Activated CD4-positive, alpha-beta memory T cell treated with anti-CD3 and anti-CD28 coated beads for 36 hours (primary cell): ENCODE results near the gene MED12L. TPM values are rescaled to one million over a fixed set of nuclear protein-coding genes. Genes with fewer than 3 reads are reported as not detected.
A peak's percentile ranks its signal among the peaks of the same experiment; 100 is the strongest.

Experiments
- CTCF ChIA-PET: fragments of 350-600 bp; sonication (Branson Sonifier 250); formaldehyde crosslinking; loops from one replicate; lab custom pipeline; 2021; ENCODE audit warnings: antibody characterized with exemption, inconsistent platforms; lab: Charles Lee
- POLR2A ChIA-PET: fragments of 350-600 bp; sonication (Branson Sonifier 250); formaldehyde crosslinking; loops from one replicate; lab custom pipeline; 2021; ENCODE audit warnings: antibody characterized with exemption; lab: Charles Lee
- DNase-seq: peaks from one replicate; pipeline ENCODE4 v3.0.0-alpha.2; 2020
- H3K27ac Mint-ChIP-seq: one replicate; pipeline ENCODE4 v1.8.0; 2021; ENCODE audit warnings: mixed read lengths
- H3K27me3 Mint-ChIP-seq: one replicate; pipeline ENCODE4 v1.8.0; 2021; ENCODE audit warnings: mixed read lengths
- H3K36me3 Mint-ChIP-seq: one replicate; pipeline ENCODE4 v1.8.0; 2021; ENCODE audit warnings: mixed read lengths
- H3K4me1 Mint-ChIP-seq: one replicate; pipeline ENCODE4 v1.8.0; 2021; ENCODE audit warnings: low read depth, mixed read lengths
- H3K4me3 Mint-ChIP-seq: one replicate; pipeline ENCODE4 v1.8.0; 2021; ENCODE audit warnings: mild to moderate bottlenecking, mixed read lengths
- H3K9me3 Mint-ChIP-seq: one replicate; pipeline ENCODE4 v1.8.0; 2021; ENCODE audit warnings: mixed read lengths
- intact Hi-C: fragments of 100-400 bp; cut with micrococcal nuclease; formaldehyde crosslinking; loops from one replicate; pipeline ENCODE4 v1.15.1; 2023
- total RNA-seq, 2 experiments: library from RNA; stranded (reverse); gene quantifications; one replicate each; pipeline ENCODE4 v1.2.3, GENCODE V29; 2021

MED12L gene
- total RNA-seq, 2 experiments from 2014 or later = 1.5 TPM

GRCh38 chr3:151218136-151218535, 132.7 kb downstream of the MED12L start:
- no peak for DNase-seq
- Mint-ChIP-seq H3K4me1 (peaks cover 19% of the 10 kb centered on the region), H3K9me3 (peaks cover 20% of the 10 kb centered on the region), H3K36me3 (peaks cover 10% of the 10 kb centered on the region), H3K27ac (no peak overlapping the region), H3K4me3 (no peak overlapping the region), H3K27me3 (no peaks in the 10 kb centered on the region)
- POLR2A ChIA-PET = no interaction called here
- intact Hi-C loops = no loop called here
- CTCF ChIA-PET = interaction anchor here (0.8 to 2.1 kb wide), 5 partner anchors 10 to 71 kb away, joined by 3 to 12 read pairs (median 4); no protein-coding TSS in a partner anchor

- Mint-ChIP-seq H3K9me3 (peaks cover 20% of the 10 kb centered on the region), H3K27ac (no peak overlapping the region), H3K36me3 (peaks cover 10% of the 10 kb centered on the region), H3K4me3 (no peak overlapping the region), H3K4me1 (peaks cover 18% of the 10 kb centered on the region), H3K27me3 (no peaks in the 10 kb centered on the region)
- ChIA-PET POLR2A (interaction anchor here (0.5 to 1.0 kb wide), 2 partner anchors 392 to 1001 kb away, joined by 3 read pairs; no protein-coding TSS in a partner anchor), CTCF (interaction anchor here (0.8 to 1.6 kb wide), 5 partner anchors 9 to 36 kb away, joined by 3 to 6 read pairs (median 5); no protein-coding TSS in a partner anchor)
- intact Hi-C loops = no loop called here
- DNase-seq = no peak
Measured at GRCh38 chr3:151219056-151219455, 133.6 kb downstream of the MED12L start.

DNA sequence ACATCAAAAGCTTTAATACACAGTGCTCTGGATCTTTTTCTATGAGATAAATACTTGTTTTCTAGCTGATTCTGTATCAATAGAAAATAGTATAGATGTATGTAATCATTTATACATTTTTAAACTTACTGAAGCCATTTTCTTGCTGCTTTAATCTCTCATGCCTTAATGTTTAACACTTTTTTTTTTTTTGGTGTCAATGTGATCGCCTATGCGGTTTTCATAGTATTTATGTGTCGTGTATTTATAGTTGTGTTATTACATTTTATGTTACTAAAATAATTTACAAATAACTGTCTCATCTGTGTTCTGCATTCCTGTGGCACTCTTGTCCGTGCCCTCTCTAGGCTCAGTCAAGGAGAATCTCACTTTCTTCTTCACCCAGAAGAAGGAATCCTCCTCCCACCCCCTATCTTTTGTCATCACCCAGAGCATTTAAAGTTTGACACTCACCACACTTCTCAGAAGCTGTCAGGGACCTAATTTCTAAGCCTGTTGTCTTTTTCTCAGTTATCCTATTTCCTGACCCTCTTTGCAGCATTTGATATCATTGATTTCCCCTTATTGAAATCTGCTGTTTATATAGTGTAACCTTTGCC, 138.9 kb downstream of the MED12L start:
- ChIA-PET CTCF (interaction anchor here (0.5 to 7.1 kb wide), 7 partner anchors 17 to 615 kb away, joined by 3 to 155 read pairs (median 4); partner anchors contain the start of gene P2RY14), POLR2A (interaction anchor here (0.7 to 2.3 kb wide), 4 partner anchors 13 to 53 kb away, joined by 4 to 11 read pairs (median 6); no protein-coding TSS in a partner anchor)
- intact Hi-C loops = no loop called here

DNA sequence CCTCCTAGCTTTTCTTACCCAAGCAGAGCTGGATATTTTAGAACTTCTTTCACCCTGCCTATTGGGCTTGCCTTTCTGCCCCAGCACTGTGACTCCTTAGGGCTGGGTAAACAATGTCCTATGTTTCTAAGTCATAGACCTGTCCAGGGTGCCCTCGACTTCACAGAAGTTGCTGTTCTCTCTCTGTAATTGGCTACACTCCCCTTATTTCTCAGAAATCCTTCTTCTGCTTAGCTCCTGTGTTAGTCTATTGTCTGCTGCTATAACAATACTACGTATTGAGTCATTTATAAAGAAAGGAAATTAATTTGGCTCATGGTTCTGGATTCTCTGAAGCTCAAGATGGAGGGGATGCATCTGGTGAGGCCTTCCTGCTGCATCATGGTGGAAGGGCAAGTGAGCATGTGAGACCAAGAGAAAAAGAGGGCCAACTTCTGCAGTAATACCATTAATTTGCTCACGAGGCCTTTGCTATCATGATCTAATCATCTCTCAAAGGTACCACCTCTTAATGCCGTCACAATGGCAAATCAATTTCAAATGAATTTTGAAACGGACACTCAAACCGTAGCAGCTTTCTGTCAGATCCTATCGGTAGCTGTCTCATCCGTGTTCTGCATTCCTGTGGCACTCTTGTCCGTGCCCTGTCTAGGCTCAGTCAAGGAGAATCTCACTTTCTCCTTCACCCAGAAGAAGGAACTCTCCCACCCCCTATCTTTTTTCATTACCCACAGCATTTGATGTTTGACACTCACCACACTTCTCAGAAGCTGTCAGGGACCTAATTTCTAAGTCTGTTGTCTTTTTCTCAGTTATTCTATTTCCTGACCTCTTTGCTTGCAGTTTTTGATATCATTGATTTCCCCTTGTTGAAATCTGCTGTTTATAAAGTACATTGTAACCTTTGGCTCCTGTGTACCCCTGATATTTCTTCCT, 139.8 kb downstream of the MED12L start:
- H3K27me3 Mint-ChIP-seq = no peaks in the 10 kb centered on the region
- H3K27ac Mint-ChIP-seq = peak overlapping the region; percentile 80
- CTCF ChIA-PET = interaction anchor here (0.8 to 7.1 kb wide), 9 partner anchors 13 to 79 kb away, joined by 3 to 155 read pairs (median 18); partner anchors contain the start of gene P2RY14
- intact Hi-C loops = loop anchor here (5.0 kb wide), 2 partner anchors 33 to 212 kb away; no protein-coding TSS in a partner anchor
- H3K4me3 Mint-ChIP-seq = no peak overlapping the region
- POLR2A ChIA-PET = interaction anchor here (0.8 to 2.3 kb wide), 6 partner anchors 15 to 80 kb away, joined by 3 to 7 read pairs (median 4); partner anchors contain the start of gene GPR171
- peaks cover 20% of the 10 kb centered on the region for H3K9me3 Mint-ChIP-seq
- peaks cover 43% of the 10 kb centered on the region for H3K4me1 Mint-ChIP-seq
- no peak for DNase-seq
- peaks cover 10% of the 10 kb centered on the region for H3K36me3 Mint-ChIP-seq

More for the DNA sequence above, 138.9 kb downstream of the MED12L start:
- Mint-ChIP-seq H3K9me3 (peaks cover 20% of the 10 kb centered on the region), H3K36me3 (peaks cover 10% of the 10 kb centered on the region), H3K27me3 (no peaks in the 10 kb centered on the region), H3K4me1 (peaks cover 43% of the 10 kb centered on the region), H3K4me3 (no peak overlapping the region), H3K27ac (peak overlapping the region; percentile 15)
- DNase-seq = no peak

DNA sequence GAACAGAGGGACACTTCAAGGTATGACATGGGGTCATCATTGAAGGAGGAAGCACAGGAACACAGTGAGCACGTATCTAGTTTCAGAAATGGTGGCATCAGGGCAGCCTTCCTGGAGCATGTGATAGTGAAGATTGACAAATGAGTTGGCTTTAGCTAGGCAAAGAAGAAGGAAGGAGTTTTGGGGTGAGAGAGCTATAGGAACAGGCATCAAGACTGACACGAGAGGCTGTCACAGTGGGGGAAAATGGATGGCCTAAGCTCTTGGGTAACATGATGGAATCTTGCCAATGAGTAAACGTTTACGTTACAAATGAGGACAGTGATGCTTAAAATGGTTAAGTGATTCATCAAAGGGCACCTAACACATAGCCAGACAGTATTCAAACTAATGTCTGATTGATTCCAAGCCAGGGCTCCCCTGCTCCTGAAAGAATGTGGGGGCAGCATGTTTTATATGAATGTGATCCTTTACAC, 140.7 kb downstream of the MED12L start:
- H3K27me3 Mint-ChIP-seq = no peaks in the 10 kb centered on the region
- peaks cover 52% of the 10 kb centered on the region for H3K4me1 Mint-ChIP-seq
- intact Hi-C loops = loop anchor here (2.0 to 5.0 kb wide), 4 partner anchors 34 to 211 kb away; no protein-coding TSS in a partner anchor
- peaks cover 12% of the 10 kb centered on the region for H3K9me3 Mint-ChIP-seq
- CTCF ChIA-PET = interaction anchor here (0.6 to 7.1 kb wide), 14 partner anchors 14 to 118 kb away, joined by 3 to 155 read pairs (median 14); partner anchors contain the start of gene P2RY14
- H3K36me3 Mint-ChIP-seq = peaks cover 4% of the 10 kb centered on the region
- H3K4me3 Mint-ChIP-seq = no peak overlapping the region
- peak overlapping the region; percentile 80 for H3K27ac Mint-ChIP-seq
- POLR2A ChIA-PET = interaction anchor here (1.0 to 2.3 kb wide), 4 partner anchors 16 to 25 kb away, joined by 3 to 7 read pairs (median 6); partner anchors contain the start of gene GPR171
- peak; percentile 45 for DNase-seq

DNA sequence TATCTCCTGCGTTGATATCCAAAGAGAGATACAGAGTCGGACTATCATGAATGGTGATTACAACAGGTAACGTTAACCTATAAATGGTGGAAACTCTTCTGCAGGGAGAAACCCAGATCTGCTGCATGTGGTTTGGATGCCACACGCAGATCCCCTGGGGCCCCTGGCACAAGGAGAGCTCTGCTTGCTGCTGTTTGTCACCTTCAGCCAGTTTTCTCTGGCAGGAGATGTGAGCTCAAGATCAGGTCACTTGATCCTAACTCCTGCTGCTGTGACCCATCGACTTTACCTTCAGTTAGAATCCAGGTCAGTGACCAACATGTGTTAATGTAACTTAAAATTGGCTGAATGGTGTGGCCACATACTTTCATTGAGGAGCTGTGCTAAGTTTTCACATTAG, 141.4 kb downstream of the MED12L start:
- peaks cover 10% of the 10 kb centered on the region for H3K9me3 Mint-ChIP-seq
- H3K27me3 Mint-ChIP-seq = no peaks in the 10 kb centered on the region
- H3K36me3 Mint-ChIP-seq = peaks cover 4% of the 10 kb centered on the region
- intact Hi-C loops = loop anchor here (1.0 to 5.0 kb wide), 11 partner anchors 18 to 691 kb away; partner anchors contain the start of gene P2RY14
- ChIA-PET CTCF (interaction anchor here (0.6 to 7.1 kb wide), 20 partner anchors 17 to 611 kb away, joined by 3 to 155 read pairs (median 15); partner anchors contain the start of genes GPR87 and P2RY14), POLR2A (interaction anchor here (1.0 to 2.3 kb wide), 4 partner anchors 21 to 57 kb away, joined by 3 to 7 read pairs (median 6); partner anchors contain the start of gene GPR171)
- no peak for DNase-seq
- H3K4me1 Mint-ChIP-seq = peaks cover 52% of the 10 kb centered on the region
- no peak overlapping the region for H3K4me3 Mint-ChIP-seq
- no peak overlapping the region for H3K27ac Mint-ChIP-seq

DNA sequence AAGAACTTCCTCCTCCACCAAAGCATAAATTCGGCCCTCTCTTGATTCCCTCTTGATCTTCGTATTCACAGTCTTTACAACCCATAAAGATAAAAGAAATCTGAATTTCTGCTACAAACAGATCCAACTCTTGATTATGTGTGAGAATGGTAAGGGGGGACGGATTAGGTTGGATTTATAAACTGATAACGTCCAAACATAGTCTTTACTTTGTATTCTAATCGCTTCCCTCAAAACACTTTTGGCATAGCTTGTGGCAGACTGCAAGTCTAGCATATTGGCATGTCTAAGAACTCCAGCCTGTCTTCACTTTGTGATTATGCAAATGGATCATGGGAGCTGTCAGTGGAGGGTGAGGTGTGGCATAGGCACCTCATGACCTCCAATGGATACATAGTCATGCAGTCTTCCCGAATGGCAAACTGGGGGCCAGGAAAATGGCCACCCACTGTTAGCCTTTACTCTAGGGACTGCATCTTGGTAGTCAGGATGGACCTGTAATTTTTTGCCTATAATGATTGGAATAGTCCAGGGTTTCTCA, 141.9 kb downstream of the MED12L start:
- Mint-ChIP-seq H3K36me3 (peaks cover 1% of the 10 kb centered on the region), H3K4me3 (no peak overlapping the region), H3K27me3 (no peaks in the 10 kb centered on the region), H3K27ac (peak overlapping the region; percentile 24), H3K9me3 (peaks cover 5% of the 10 kb centered on the region), H3K4me1 (peaks cover 52% of the 10 kb centered on the region)
- intact Hi-C loops = loop anchor here (1.0 to 5.0 kb wide), 11 partner anchors 18 to 691 kb away; partner anchors contain the start of gene P2RY14
- POLR2A ChIA-PET = interaction anchor here (1.5 to 1.8 kb wide), 2 partner anchors 25 to 57 kb away, joined by 4 to 7 read pairs; partner anchors contain the start of gene GPR171
- CTCF ChIA-PET = interaction anchor here (0.6 to 7.1 kb wide), 22 partner anchors 17 to 611 kb away, joined by 3 to 155 read pairs (median 14); partner anchors contain the start of genes GPR87 and P2RY14
- no peak for DNase-seq

DNA sequence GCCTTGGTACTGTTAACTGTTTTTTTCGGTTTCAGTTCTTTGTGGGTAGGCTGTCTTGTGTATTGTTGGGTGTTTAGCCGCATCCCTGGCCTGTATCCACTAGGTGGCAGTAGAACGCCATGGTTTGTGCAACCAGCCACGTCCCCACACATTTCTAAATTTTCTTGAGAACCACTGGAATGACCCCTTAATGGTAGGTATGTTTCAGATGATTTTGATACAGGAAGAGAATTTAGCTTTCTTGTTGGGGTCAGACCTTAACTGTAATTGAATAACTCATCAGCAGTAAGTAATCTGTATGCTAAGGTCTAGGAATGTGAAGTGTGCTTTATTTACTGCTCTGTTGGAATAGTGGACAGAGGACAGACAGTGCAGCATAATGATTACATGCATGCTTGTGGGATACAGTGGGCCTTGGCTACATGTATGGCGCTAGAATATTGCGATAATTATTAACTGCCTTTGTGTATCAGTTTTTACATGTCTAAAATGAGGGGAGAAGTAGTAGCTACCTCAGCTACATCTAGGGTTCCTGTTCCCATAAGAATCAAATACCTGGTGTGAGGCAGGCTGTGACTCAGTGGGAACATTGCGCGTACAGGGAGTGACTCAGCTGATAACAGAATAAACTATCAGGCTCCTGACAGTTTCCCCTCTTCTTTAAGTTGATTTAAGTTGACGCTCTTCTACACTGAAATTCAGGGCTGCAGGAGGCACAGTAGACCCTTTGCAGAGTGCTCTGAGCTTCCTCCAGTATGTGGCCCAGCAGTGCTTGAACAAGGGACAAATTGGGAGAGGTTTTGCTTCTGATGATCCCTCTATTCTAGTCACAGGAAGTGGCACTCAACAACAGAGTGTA, 142.6 kb downstream of the MED12L start:
- ChIA-PET CTCF (interaction anchor here (0.6 to 7.1 kb wide), 35 partner anchors 9 to 691 kb away, joined by 3 to 155 read pairs (median 8); partner anchors contain the start of genes GPR87 and P2RY14), POLR2A (interaction anchor here (1.5 kb wide), 1 partner anchor 58 kb away, joined by 4 read pairs; no protein-coding TSS in a partner anchor)
- DNase-seq = peak; percentile 87
- peaks cover 52% of the 10 kb centered on the region for H3K4me1 Mint-ChIP-seq
- intact Hi-C loops = loop anchor here (1.0 to 5.0 kb wide), 12 partner anchors 19 to 690 kb away; partner anchors contain the start of gene P2RY14
- no peaks in the 10 kb centered on the region for H3K27me3 Mint-ChIP-seq
- peak overlapping the region; percentile 42 for H3K27ac Mint-ChIP-seq
- no peak overlapping the region for H3K4me3 Mint-ChIP-seq
- H3K9me3 Mint-ChIP-seq = no peaks in the 10 kb centered on the region
- no peaks in the 10 kb centered on the region for H3K36me3 Mint-ChIP-seq

DNA sequence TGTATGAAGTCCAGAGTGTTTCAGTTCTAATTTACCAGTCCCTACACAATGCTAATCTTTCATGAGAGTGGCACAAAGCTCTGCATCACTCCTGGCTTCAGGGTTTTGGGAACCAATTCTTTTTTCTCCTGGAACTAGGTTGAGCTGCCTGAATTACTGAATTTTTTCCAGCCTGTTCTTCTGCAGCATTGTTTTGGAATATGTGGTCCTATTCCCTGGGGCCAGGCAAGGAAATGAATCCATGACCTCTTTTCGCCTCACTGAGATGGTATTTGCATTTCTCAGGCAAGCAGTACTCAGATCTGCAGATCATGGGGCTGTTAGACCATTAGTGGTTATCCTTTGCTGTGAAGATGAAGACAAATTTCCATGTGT, 143.2 kb downstream of the MED12L start:
- no peaks in the 10 kb centered on the region for H3K9me3 Mint-ChIP-seq
- H3K27me3 Mint-ChIP-seq = no peaks in the 10 kb centered on the region
- DNase-seq = no peak
- peak overlapping the region; percentile 42 for H3K27ac Mint-ChIP-seq
- ChIA-PET CTCF (interaction anchor here (0.8 to 7.1 kb wide), 34 partner anchors 9 to 690 kb away, joined by 3 to 155 read pairs (median 8); partner anchors contain the start of genes GPR87 and P2RY14), POLR2A (no interaction called here)
- intact Hi-C loops = loop anchor here (1.0 to 5.0 kb wide), 3 partner anchors 36 to 611 kb away; no protein-coding TSS in a partner anchor
- H3K4me3 Mint-ChIP-seq = no peak overlapping the region
- H3K36me3 Mint-ChIP-seq = no peaks in the 10 kb centered on the region
- peaks cover 52% of the 10 kb centered on the region for H3K4me1 Mint-ChIP-seq

GRCh38 chr3:151230646-151231045, 145.2 kb downstream of the MED12L start:
- H3K27ac Mint-ChIP-seq = no peak overlapping the region
- DNase-seq = no peak
- no peaks in the 10 kb centered on the region for H3K36me3 Mint-ChIP-seq
- intact Hi-C loops = no loop called here
- H3K4me1 Mint-ChIP-seq = peaks cover 40% of the 10 kb centered on the region
- no peaks in the 10 kb centered on the region for H3K27me3 Mint-ChIP-seq
- no peaks in the 10 kb centered on the region for H3K9me3 Mint-ChIP-seq
- CTCF ChIA-PET = interaction anchor here (0.6 to 7.1 kb wide), 6 partner anchors 49 to 688 kb away, joined by 3 to 155 read pairs (median 8); partner anchors contain the start of gene P2RY14
- POLR2A ChIA-PET = interaction anchor here (0.8 to 1.2 kb wide), 5 partner anchors 23 to 75 kb away, joined by 3 to 8 read pairs (median 3); partner anchors contain the start of gene P2RY14
- no peak overlapping the region for H3K4me3 Mint-ChIP-seq
